Kidney tubule cell (primary cell): ENCODE data around the gene UTP11.

ENCODE experiments used
- DNase-seq: peaks from one replicate; pipeline ENCODE4 v3.0.0-alpha.2; 2018; ENCODE audit warnings: low spot score

The UTP11 gene

GRCh38 chr1:38046333-38046883, 33.9 kb downstream of the UTP11 start, which contains the start of gene POU3F1:
TSS of gene POU3F1 (minus strand) at chr1:38046793. CDS start at chr1:38046743, 50 bp downstream.
- no peak for DNase-seq

GRCh38 chr1:38046884-38047602, 34.5 kb downstream of the UTP11 start:
- peak; percentile 72 for DNase-seq

- DNase-seq = no peak
These were observed 35.1 kb downstream of the UTP11 start for GRCh38 chr1:38047603-38048141.

GRCh38 chr1:38050397-38051078, 38.0 kb downstream of the UTP11 start:
- DNase-seq = peak; percentile 46

GRCh38 chr1:38051079-38051543, 38.6 kb downstream of the UTP11 start:
- DNase-seq = no peak

- DNase-seq = no peak
These were observed 40.3 kb downstream of the UTP11 start for GRCh38 chr1:38052750-38053415.

GRCh38 chr1:38053416-38054091, 41.0 kb downstream of the UTP11 start:
- DNase-seq = no peak

GRCh38 chr1:38055398-38055797, 42.9 kb downstream of the UTP11 start:
- DNase-seq = no peak

GRCh38 chr1:38055965-38056364, 43.4 kb downstream of the UTP11 start:
- no peak for DNase-seq

- no peak for DNase-seq
These were observed 47.2 kb downstream of the UTP11 start for GRCh38 chr1:38059635-38060250.

GRCh38 chr1:38060498-38060897, 48.0 kb downstream of the UTP11 start:
- DNase-seq = no peak

GRCh38 chr1:38061290-38061689, 48.8 kb downstream of the UTP11 start:
- no peak for DNase-seq

- DNase-seq = no peak
These were observed 49.4 kb downstream of the UTP11 start for GRCh38 chr1:38061883-38062328.

GRCh38 chr1:38062361-38063288, 50.1 kb downstream of the UTP11 start:
- no peak for DNase-seq

GRCh38 chr1:38063616-38064015, 51.1 kb downstream of the UTP11 start:
- no peak for DNase-seq

GRCh38 chr1:38064197-38064903, 51.8 kb downstream of the UTP11 start:
- peak; percentile 40 for DNase-seq

GRCh38 chr1:38068220-38068979, 55.9 kb downstream of the UTP11 start:
- DNase-seq = no peak

- DNase-seq = no peak
These were observed 56.4 kb downstream of the UTP11 start for GRCh38 chr1:38068980-38069340.
